Caco-2 (cell line): ENCODE results near the gene MDH1. TPM values are rescaled to one million over a fixed set of nuclear protein-coding genes. Genes with fewer than 3 reads are reported as not detected.

ENCODE experiments used
- BruUV-seq: library from RNA; stranded (reverse); fragments of 400-500 nt; replicated peaks from 2 replicates; lab custom pipeline; 2021; lab: Mats Ljungman, UMichigan
- CTCF ChIA-PET: fragments of 300-600 bp; sonication (Branson Sonifier 250); formaldehyde crosslinking; loops from one replicate; lab custom pipeline; 2022; ENCODE audit warnings: antibody characterized with exemption; lab: Charles Lee
- POLR2A ChIA-PET: fragments of 300-600 bp; sonication (Branson Sonifier 250); formaldehyde crosslinking; loops from one replicate; lab custom pipeline; 2022; ENCODE audit warnings: antibody characterized with exemption; lab: Charles Lee
- DNase-seq, 2 experiments: peaks; one replicate each; pipeline versions ENCODE4 v3.0.0 to v3.0.0-alpha.2; 2020 to 2022
- H3K27me3 ChIP-seq: replicated peaks from 2 replicates; pipeline ENCODE4 v1.6.0; 2011; ENCODE audit warnings: low read length; ENCODE audit not compliant: control insufficient read depth, insufficient read depth
- H3K36me3 ChIP-seq: 2 replicates; pipeline ENCODE4 v1.5.1; 2011; ENCODE audit warnings: low read length; ENCODE audit not compliant: control insufficient read depth, insufficient read depth
- H3K4me1 ChIP-seq: fragments of 250-450 bp; sonication (Bioruptor Pico); 2 replicates; pipeline ENCODE4 v1.5.1; 2020; ENCODE audit warnings: mild to moderate bottlenecking
- H3K4me3 ChIP-seq: 2 replicates; pipeline ENCODE4 v1.5.1; 2011; ENCODE audit warnings: low read depth, mild to moderate bottlenecking, control low read depth, low read length
- H3K9me3 ChIP-seq: fragments of 250-450 bp; sonication (Bioruptor Pico); 2 replicates; pipeline ENCODE4 v1.5.1; 2020; ENCODE audit warnings: mild to moderate bottlenecking, moderate library complexity
- H3K27ac Mint-ChIP-seq: one replicate; pipeline ENCODE4 v1.8.0; 2022; ENCODE audit warnings: mixed read lengths; ENCODE audit not compliant: unreplicated experiment
- H3K27me3 Mint-ChIP-seq: one replicate; pipeline ENCODE4 v1.8.0; 2022; ENCODE audit warnings: mixed read lengths; ENCODE audit not compliant: insufficient read depth, unreplicated experiment
- H3K36me3 Mint-ChIP-seq: one replicate; pipeline ENCODE4 v1.8.0; 2022; ENCODE audit warnings: mild to moderate bottlenecking, mixed read lengths; ENCODE audit not compliant: insufficient read depth, unreplicated experiment
- H3K4me1 Mint-ChIP-seq: one replicate; pipeline ENCODE4 v1.8.0; 2022; ENCODE audit warnings: low read depth, mixed read lengths; ENCODE audit not compliant: unreplicated experiment
- H3K4me3 Mint-ChIP-seq: one replicate; pipeline ENCODE4 v1.8.0; 2022; ENCODE audit warnings: mild to moderate bottlenecking, moderate library complexity, mixed read lengths; ENCODE audit not compliant: unreplicated experiment
- H3K9me3 Mint-ChIP-seq: one replicate; pipeline ENCODE4 v1.8.0; 2022; ENCODE audit warnings: mixed read lengths; ENCODE audit not compliant: unreplicated experiment
- CTCF ChIP-seq, 2 experiments: fragments of 200-600 bp in 1 of 2; IDR thresholded peaks; 1 replicate in 1 of 2; 2 replicates in 1 of 2; pipeline versions ENCODE4 v1.5.1 to v1.8.0; 2011 to 2022; ENCODE audit warnings: antibody characterized with exemption in 1 of 2, control low read depth in 1 of 2, inconsistent platforms in 1 of 2, low read depth in 1 of 2, low read length in 1 of 2, mild to moderate bottlenecking in 1 of 2, moderate library complexity in 1 of 2; ENCODE audit not compliant: insufficient read depth in 1 of 2, severe bottlenecking in 1 of 2, unreplicated experiment in 1 of 2
- intact Hi-C: fragments of 100-400 bp; cut with micrococcal nuclease; formaldehyde crosslinking; loops from one replicate; pipeline ENCODE4 v1.10.0; 2022; ENCODE audit not compliant: unreplicated experiment
- total RNA-seq: library from RNA; stranded (reverse); gene quantifications from 2 replicates; pipeline ENCODE4 v1.2.3, GENCODE V29; 2022

MDH1 gene
- total RNA-seq, 1 experiment from 2014 or later, result 159 TPM

- ChIA-PET CTCF (no interaction called here), POLR2A (no interaction called here)
- no peaks in the 10 kb centered on the region for H3K36me3 Mint-ChIP-seq
- Histone ChIP-seq H3K4me1 (no peaks in the 10 kb centered on the region), H3K9me3 (peaks cover 17% of the 10 kb centered on the region), H3K36me3 (no peaks in the 10 kb centered on the region), H3K4me3 (no peak overlapping the region), H3K27me3 (no peaks in the 10 kb centered on the region)
- H3K9me3 Mint-ChIP-seq, result peaks cover 15% of the 10 kb centered on the region
- no peak overlapping the region for H3K27ac Mint-ChIP-seq
- intact Hi-C loops, result no loop called here
- no TSS peak for BruUV-seq
- H3K27me3 Mint-ChIP-seq, result no peaks in the 10 kb centered on the region
- DNase-seq, result no peak
- TF ChIP-seq CTCF (IDR thresholded peaks at IDR 0.05; ENCODE audit: insufficient read depth in 1 of 2, low read depth in 1 of 2, low read length in 1 of 2, severe bottlenecking in 1 of 2, unreplicated experiment in 1 of 2), result no peak
- no peak overlapping the region for H3K4me3 Mint-ChIP-seq
- H3K4me1 Mint-ChIP-seq, result no peaks in the 10 kb centered on the region
Observed at GRCh38 chr2:63562751-63563150, 26.0 kb upstream of the MDH1 start.

DNA sequence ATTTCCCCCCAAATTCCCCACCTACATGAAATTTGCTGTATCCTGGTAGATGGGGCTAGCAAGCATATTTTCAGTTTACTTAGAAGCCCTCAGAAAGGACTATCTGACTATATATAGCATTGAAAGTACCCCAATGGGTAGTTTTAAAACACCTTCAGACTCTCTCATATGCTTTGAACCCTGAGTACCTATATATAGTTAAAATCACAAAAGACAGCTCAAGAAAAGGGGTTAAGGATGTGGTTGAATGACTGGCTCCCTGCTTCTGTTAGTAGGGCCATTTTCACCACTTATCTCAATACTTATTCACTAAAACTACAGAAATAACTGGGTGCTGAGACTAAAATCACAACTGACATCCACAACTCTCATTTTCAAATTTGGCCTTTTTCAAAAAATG is 19.0 kb upstream of the MDH1 start:
- peaks cover 9% of the 10 kb centered on the region for H3K9me3 ChIP-seq
- ChIA-PET CTCF (no interaction called here), POLR2A (no interaction called here)
- H3K4me1 Mint-ChIP-seq, result no peaks in the 10 kb centered on the region
- no peak overlapping the region for H3K27ac Mint-ChIP-seq
- intact Hi-C loops, result no loop called here
- H3K4me3 Mint-ChIP-seq, result no peak overlapping the region
- no peak for TF ChIP-seq CTCF (IDR thresholded peaks at IDR 0.05; ENCODE audit: insufficient read depth in 1 of 2, low read depth in 1 of 2, low read length in 1 of 2, severe bottlenecking in 1 of 2, unreplicated experiment in 1 of 2)
- no peak for DNase-seq
- H3K9me3 Mint-ChIP-seq, result peaks cover 26% of the 10 kb centered on the region
- H3K36me3 Mint-ChIP-seq, result peaks cover 4% of the 10 kb centered on the region
- no peak overlapping the region for H3K4me3 ChIP-seq
- no peaks in the 10 kb centered on the region for H3K27me3 ChIP-seq
- no peaks in the 10 kb centered on the region for H3K4me1 ChIP-seq
- H3K27me3 Mint-ChIP-seq, result no peaks in the 10 kb centered on the region
- no peaks in the 10 kb centered on the region for H3K36me3 ChIP-seq
- BruUV-seq, result no TSS peak

- no peak overlapping the region for H3K27ac Mint-ChIP-seq
- POLR2A ChIA-PET, result no interaction called here
- H3K4me3 Mint-ChIP-seq, result no peak overlapping the region
Observed at GRCh38 chr2:63571291-63571690, 17.5 kb upstream of the MDH1 start.

More at GRCh38 chr2:63571291-63571690, 17.5 kb upstream of the MDH1 start:
- no peaks in the 10 kb centered on the region for H3K4me1 ChIP-seq
- H3K27me3 Mint-ChIP-seq, result no peaks in the 10 kb centered on the region
- no peak overlapping the region for H3K4me3 ChIP-seq
- no peaks in the 10 kb centered on the region for H3K36me3 ChIP-seq
- intact Hi-C loops, result no loop called here
- peaks cover 26% of the 10 kb centered on the region for H3K9me3 Mint-ChIP-seq
- TF ChIP-seq CTCF (IDR thresholded peaks at IDR 0.05; ENCODE audit: insufficient read depth in 1 of 2, low read depth in 1 of 2, low read length in 1 of 2, severe bottlenecking in 1 of 2, unreplicated experiment in 1 of 2), result no peak
- H3K27me3 ChIP-seq, result no peaks in the 10 kb centered on the region
- H3K36me3 Mint-ChIP-seq, result peaks cover 4% of the 10 kb centered on the region
- no TSS peak for BruUV-seq
- CTCF ChIA-PET, result no interaction called here
- H3K4me1 Mint-ChIP-seq, result no peaks in the 10 kb centered on the region
- no peak for DNase-seq
- H3K9me3 ChIP-seq, result peaks cover 8% of the 10 kb centered on the region
